Cortex of kidney (tissue), 1 donor: Measurements from ENCODE around the gene ZG16.
"Not testable (repeated sequence)": the region's sequence is repeated elsewhere in the genome, so short reads cannot be mapped to it uniquely, and the experiment has no call there.

ENCODE experiments used
- DNase-seq: peaks from one replicate; lab custom pipeline; 2025; lab: John Stamatoyannopoulos, UW

ZG16 gene

DNA sequence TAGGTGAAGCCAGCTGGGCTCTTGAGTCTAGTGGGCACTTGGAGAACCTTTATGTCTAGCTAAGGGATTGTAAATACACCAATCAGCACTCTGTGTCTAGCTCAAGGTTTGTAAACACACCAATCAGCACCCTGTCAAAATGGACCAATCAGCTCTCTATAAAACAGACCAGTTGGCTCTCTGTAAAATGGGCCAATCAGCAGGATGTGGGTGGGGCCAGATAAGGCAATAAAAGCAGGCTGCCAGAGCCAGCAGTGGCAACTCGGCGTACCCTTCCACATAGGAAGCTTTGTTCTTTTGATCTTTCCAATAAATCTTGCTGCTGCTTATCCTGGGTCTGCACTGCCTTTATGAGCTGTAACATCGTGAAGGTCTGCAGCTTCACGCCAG, 29.3 kb upstream of the ZG16 start:
- not testable (repeated sequence) for DNase-seq

DNA sequence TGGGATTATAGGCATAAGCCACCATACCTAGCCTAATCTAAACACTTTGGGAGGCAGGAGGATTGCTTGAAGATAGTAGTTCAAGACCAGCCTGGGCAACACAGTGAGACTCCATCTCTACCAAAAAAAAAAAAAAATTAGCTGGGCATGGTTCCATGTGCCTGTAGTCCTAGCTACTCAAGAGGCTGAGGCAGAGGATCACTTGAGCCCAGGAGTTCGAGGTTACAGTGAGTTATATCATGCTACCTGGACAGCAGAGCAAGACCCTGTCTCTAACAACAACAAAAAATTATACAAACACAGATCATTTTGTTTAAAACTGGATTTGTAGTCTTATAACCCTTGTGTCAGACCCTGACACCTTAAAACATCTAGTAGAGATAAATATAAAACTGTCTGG, 24.5 kb upstream of the ZG16 start:
- no peak for DNase-seq

DNA sequence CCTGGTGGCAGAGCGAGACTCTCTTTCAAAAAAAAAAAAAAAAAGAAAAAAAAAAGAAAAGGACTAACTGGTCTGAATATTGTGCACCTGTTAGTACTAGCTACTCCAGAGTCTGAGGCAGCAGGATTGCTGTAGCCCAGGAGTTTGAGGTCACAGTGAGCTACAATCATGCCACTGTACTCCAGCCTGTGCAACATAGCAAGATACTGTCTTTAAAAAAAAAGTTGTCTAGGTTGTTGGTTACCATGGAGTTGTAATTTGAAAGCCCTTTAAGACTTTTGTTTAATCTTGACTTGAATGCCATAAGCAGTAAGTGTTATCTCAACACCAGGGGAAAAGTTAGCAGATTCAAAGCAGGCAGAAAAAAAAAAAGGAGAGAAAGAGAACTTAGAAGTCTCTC, 21.4 kb upstream of the ZG16 start:
- no peak for DNase-seq

DNA sequence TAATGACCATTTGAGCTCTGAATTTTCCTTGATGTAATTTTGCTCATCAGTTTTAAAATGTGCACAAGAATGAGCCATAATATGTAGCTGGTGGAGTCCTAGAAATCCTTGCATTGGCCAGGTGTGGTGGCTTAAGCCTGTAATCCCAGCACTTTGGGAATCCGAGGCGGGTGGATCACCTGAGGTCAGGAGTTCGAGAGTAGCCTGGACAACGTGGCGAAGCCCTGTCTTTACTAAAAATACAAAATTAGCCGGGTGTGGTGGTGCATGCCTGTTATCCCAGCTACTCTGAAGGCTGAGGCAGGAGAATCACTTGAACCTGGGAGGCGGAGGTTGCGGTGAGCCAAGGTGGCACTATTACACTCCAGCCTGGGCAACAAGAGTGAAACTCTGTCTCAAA, 21.0 kb upstream of the ZG16 start:
- not testable (repeated sequence) for DNase-seq

DNA sequence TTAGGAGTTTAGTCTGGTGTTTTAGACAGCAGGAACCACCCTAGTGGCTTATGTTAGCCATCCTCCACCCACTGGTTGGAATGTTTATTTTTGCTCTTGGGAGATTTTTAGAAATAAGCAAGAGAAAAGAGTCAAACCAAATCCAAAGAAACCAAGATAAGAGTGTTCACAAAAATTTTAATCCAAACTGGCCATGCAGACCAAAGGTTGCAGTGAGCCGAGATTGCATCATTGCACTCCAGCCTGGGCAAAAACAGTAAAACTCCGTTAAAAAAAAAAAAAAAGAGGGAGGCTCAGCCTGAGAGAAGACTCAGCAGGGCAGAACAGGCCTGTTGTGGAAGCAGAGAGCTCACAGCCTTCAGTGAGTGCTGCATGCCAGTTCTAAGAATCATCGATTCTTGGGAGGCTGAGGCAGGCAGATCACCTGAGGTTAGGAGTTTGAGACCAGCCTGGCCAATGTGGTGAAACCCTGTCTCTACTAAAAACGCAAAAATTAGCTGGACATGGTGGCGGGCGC, 20.0 kb upstream of the ZG16 start:
- no peak for DNase-seq

DNA sequence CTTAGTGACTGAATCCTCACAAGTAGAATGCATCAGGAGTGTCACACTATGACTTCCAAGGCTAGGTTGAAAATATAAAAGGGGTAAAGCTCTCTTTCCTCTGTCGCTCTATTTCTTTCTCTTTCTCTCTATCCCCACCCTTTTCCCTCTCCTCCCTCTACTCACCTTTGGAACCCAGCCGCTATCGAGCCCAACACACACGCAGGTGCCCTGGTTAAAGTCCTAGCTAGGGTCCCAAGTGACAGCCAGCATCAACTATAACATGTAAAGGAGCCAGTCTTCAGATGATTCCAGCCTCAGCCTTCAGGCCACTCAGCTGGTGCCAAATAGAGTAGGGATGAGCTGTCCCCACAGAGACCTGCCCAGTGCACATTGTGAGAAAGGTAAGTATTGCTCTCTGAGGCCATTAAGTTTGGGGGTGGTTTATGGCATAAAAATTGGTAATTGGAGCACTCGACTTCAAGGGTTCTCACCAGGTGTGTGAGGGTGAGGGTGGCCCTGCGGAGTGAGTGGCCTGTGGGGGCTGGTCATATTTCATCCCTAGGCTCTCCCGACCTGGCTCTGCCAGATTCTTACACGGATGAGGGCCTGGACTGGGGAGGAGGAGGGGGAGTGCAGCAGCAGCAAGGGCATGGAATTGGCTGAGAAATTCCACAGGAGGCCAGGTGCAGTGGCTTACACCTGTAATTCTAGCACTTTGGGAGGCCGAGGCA, 17.3 kb upstream of the ZG16 start:
- no peak for DNase-seq

DNA sequence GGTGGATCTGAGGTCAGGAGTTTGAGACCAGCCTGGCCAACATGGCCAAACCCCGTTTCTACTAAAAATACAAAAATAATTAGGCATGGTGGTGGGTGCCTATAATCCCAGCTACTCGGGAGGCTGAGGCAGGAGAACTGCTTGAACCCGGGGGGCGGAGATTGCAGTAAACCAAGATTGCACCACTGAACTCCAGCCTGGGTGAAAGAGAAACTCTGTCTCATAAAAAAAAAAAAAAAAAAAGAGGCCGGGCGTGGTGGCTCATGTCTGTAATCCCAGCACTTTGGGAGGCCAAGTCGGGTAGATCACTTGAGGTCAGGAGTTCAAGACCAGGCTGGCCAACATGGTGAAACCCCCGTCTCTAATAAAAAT, 16.8 kb upstream of the ZG16 start:
- DNase-seq, result not testable (repeated sequence)

DNA sequence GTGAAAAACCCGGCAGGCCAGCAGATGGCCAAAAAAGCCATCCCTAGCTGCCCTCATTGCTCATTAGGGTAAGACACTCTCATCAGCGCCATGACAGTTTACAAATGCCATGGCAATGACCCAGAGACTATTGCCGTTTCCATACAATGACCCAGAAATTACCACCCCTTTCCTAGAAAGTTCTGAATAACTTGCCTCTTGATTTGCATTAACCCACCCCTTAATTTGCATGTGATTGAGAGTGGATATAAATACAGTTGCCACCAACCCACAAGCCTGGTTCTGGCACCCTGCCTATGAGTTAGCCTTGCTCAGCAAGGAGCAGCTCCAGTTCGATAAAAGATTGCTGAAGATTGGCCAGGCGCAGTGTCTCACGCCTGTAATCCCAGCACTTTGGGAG, 16.2 kb upstream of the ZG16 start:
- DNase-seq, result no peak

DNA sequence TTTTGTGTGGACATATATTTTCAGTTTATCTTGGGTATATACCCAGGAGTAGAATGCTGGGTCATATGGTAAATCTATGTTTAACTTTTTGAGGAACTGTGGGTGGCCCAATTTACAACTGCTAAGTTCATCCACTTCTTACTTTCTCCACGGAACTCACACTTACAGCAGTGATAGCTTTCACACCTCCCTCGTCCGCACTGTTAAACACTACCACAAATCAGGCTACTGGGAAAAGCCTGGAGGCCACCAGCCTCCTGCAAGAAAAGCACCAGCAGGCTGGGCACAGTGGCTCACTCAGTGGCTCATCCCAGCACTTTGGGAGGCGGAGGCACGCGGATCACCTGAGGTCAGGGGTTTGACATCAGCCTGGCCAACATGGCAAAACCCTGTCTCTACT, 14.7 kb upstream of the ZG16 start:
- DNase-seq, result no peak

DNA sequence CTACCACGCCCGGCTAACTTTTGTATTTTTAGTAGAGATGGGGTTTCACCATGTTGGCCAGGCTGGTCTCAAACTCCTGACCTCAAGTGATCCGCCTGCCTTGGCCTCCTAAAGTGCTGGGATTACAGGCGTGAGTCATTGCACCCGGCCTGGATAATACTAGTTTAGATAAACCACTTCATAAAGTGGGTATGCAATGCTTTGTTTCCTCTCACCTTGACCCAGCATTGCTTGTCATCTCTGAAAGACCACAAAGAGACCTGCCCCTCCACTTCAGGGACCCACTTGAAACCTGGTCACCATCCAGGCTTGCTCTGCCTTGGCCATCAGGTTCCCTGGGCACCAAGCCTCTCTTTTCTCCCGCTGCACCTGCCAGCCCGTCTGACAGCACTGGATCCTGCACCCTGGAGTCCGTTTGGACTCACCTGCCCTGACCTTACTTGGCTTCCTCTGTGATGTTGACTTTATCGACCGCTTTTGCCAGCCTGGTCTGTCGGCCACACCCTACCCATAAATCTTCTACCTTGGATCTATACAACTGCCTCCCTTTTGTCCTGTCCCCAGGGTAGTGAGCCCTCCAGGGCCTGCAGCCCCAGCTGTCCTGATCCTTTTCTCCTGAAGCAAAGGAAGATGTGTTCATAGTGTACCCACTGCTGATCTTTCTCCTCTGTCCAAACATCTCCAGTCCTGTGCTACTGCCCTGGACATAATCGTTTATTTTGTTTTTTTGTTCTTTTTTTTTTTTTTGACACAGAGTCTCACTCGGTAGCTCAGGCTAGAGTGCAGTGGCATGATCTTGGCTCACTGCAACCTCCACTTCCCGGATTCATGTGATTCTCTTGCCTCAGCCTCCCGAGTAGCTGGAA, 12.7 kb upstream of the ZG16 start:
- DNase-seq, result no peak

DNA sequence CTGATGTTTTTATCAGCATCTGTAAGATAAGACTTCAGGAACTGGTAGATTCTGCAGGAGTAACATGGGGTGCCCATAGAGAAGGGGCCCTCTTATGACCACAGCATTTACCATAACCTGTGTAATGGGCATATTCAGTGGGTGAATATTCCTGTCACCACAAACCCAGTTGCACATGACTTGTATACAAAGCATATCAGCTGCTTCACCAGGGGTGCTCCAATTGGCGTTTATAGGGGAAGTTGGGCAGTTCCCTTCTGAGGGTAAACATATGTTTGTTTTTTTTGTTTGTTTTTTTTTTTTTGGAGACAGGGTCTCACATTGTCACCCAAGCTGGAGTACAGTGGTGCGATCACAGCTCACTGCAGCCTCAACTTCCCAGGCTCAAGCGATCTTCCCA, 11.5 kb upstream of the ZG16 start:
- no peak for DNase-seq

DNA sequence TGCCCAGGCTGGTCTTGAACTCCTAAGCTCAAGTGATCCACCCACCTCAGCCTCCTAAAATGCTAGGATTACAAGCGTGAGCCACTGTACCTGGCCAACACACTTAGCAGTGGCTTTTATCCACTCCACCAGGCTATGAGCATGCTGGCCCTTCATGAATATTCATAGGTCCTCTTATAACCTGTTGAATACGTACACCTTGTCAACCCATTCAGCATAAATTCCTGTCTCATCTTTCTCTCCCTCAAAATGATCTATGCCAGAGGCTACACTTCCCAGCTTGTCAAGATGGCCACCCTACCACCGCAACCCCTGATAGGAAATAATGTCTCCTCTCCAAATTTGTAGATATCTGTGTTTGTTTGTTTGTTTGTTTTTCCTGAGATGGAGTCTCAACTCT, 11.0 kb upstream of the ZG16 start:
- no peak for DNase-seq

DNA sequence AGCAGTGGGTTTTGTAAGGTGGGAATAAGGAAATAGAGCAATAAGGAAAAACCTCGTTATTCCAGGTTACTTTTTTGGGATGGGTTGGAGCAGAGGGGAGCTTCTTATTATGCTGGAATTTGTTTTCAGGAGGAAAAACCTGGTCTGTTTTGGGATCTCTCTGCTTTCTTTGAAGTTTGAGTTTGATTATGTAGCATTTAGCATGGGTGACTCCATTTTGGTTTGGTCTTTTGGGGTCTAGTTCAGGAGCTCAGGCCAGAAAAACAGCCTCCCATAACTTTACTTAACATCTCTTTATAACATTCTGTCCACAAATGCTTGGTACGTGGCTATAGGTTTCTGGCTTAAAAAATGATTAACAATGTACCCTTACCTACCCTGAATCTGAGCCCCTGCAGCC, 8.5 kb upstream of the ZG16 start:
- no peak for DNase-seq

DNA sequence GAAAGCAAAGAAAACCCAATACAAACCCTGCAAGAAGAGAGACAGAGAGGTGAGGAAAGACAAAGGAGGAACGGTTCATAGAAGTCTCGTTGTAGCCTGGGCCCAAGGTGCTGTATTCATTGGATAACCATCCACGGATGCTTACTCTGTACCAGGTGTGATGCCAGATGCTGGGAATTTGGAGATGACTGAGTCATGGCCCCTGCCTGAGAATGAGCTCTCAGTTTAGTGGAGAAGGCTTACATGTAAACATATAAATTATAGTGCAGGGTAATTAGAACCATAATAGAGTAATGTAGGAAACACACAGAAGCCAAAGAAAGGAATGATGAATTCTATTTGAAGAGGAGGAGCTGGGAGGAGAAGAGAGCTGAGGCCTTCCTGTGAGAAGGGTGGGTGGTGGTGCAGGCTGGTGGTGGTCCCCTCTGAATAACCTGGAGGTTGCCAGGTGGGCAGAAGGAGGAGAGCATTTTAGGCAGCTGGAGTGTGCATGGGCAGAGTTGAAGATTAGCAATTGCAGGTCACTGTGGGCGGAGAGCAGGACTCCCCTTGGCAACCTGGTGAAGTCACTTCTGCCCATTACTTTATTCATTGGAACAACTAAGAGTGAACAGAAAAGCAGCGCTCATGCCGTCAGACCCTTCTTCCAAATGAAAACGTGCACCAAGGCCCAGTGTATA, 7.7 kb upstream of the ZG16 start:
- no peak for DNase-seq

DNA sequence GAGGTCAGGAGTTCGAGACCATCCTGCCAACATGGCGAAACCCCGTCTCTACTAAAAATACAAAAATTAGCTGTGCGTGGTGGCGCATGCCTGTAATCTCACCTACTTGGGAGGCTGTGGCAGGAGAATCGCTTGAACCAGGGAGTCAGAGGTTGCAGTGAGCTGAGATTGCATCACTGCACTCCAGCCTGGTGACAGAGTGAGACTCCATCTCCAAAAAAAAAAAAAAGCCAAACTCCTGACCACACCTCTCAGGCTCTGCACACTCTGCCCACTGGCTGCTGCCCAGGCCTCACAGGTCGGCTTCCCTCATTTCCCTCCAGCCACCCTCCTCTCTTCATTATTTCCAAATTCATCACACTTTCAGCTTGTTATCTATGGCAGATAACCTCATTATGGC, 5.7 kb upstream of the ZG16 start:
- DNase-seq, result not testable (repeated sequence)

DNA sequence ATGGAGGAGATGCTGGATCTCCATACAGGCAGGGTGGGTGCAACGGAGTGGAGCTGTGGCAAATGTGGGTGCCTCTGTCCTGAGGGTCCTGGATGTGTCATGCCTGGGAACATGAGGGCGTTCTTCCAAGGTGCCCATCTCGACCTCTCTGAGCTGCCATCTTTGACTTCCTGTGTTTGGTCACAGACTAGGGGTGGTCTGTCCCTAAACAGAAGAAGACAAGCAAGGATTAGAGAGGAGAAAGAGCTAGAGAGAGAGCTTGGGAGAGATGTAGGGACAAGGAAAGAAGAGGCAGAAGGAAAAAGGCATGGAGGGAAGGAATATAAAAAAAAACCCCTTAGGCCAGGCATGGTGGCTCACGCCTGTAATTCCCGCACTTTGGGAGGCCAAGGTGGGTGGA, 3.3 kb upstream of the ZG16 start:
- DNase-seq, result no peak

DNA sequence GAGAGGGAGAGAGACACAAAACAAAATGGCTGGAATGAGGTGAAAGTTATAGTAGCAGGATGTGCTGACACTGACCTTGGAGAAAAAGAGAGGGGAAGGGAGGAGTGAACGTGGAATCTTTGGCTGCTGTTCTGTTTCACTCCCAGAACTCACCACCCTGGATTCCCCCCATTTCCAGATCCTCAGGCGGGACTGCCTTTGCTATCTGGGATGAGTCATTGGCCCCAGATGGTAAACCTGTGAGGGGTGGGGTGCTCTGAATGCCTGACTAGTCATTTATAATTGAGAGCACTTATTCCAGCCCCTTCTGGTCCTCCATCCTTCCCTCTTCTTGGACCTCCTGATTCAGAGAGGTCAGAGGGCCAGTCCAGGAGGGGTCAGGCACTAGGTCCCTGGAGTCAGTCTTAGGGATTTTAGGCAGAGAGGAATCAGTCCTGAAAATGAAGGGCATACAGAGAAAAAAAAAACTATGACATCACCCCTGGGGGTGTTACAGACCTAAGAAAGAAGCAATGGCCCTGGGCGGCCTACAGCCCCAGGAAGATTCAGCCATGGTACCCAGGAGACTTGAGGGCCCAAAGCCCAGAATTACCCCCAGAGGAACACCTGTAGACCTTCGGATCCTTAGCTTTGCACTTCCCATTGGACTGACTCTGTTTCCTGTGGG, 2.2 kb upstream of the ZG16 start:
- DNase-seq, result no peak

DNA sequence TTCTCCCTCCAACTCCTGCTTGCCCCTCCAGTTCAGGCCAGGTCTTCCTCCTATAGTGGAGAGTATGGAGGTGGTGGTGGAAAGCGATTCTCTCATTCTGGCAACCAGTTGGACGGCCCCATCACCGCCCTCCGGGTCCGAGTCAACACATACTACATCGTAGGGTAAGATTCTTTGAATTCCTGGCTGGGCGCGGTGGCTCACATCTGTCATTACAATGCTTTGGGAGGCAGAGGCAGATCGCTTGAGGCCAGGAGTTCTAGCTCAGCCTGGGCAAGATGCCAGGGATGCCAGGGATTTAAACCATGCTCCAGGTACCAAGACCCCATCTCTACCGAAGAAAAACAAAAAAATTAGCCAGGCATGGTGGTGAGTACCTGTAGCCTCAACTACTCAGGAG, 1.4 kb downstream of the ZG16 start:
- DNase-seq, result no peak

DNA sequence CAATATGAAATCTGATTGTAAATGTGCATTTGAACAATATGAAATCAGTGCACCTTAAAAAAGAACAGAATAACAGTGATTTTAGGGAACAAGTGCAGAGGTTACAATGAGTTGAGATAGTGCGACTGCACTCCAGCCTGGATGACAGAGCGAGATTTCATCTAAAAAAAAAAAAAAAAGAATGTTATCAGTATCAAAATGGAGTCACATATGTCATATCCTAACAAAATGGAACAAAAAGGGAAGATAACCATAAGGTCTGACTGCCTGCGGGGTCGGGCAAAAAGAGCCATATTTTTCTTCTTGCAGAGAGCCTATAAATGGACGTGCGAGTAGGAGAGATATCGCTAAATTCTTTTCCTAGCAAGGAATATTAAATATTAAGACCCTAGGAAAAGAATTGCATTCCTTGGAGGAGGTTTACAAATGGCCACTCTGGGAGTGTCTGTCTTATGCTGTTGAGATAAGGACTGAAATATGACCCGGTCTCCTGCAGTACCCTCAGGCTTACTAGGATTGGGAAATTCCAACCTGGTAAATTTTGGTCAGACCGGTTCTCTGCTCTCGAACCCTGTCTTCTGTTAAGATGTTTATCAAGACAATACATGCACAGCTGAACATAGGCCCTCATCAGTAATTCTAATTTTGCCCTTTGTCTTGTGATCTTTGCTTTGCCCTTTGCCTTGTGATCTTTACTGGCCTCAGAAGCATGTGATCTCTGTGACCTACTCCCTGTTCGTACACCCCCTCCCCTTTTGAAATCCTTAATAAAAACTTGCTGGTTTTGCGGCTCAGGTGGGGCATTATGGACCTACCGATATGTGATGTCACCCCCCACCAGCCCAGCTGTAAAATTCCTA, 5.3 kb downstream of the ZG16 start:
- DNase-seq, result not testable (repeated sequence)

DNA sequence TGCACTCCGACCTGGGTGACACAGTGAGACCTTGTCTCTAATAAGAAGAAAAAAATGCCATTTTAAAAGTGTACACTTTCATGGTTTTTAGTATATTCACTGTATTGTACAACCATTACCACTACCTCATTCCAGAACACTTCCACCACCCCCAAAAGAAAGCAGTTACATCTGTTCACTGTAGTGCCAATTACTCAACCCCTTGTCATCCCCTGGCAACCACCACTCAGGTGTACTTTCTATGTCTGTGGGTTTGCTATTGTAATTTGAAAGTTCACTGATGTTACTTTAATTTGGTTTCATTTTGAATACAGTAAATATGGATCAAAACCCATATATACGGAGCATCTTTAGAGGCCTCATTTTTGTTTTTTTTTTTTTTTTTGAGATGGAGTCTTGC, 6.1 kb downstream of the ZG16 start:
- DNase-seq, result no peak

DNA sequence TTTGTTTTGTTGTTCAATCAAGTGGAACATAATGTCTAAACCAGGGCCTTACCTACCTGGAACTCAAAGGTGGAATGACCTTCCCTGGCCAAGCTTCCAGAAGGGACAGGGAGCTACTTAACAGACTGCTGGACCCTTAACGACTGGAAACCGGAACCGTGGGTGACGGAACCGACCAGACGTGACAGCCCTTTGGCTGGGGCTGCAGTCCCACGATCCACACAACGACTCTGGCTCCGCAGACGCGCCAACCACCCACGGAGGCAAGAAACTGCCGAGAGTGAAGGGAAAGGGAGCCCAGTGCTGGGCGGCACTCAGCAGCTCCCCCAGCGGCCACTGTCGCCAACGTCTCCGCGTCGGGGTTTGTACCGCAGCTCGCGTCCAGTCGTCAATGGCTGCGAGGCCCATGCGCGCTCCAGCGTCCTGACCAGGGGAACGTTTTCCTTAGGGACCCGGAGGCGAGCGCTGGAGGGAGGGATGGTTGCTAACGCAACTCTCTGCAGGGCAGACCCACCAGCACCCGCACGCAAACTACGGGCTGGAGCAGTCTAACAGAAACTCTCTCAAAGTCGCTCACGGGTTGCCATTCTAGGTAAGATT, 6.9 kb downstream of the ZG16 start:
- DNase-seq, result no peak
